Spleen (tissue), 7 donors: ENCODE results near the gene NF2.

Experiments used
- CTCF ChIP-seq, 11 experiments: fragments of 200-600 bp in 7 of 11; fragments of 450-650 bp in 4 of 11; sonication (generic) in 4 of 11; IDR thresholded peaks in 8 of 11; conservative IDR thresholded peaks in 3 of 11; 1 replicate in 7 of 11; 2 replicates in 4 of 11; pipeline versions ENCODE4 v1.4.0 to v1.8.0; 2016 to 2021; ENCODE audit warnings: antibody characterized with exemption in 11 of 11, inconsistent platforms in 4 of 11, mild to moderate bottlenecking in 1 of 11
- POLR2AphosphoS5 ChIP-seq, 3 donors: sonication (generic); formaldehyde crosslinking; IDR thresholded peaks; one replicate each; pipeline ENCODE4 v1.5.1; 2017; ENCODE audit warnings: antibody characterized with exemption in 3 of 3
- donor health status: DM: no; HTN: no; CAD: no; lungs with moderate emphysema.
- donor health status: DM: no; HTN: no; CAD: no.
- donor health status: DM: no; HTN: no; CAD: no.

- no peak for TF ChIP-seq CTCF (IDR thresholded peaks at IDR 0.05 in 8 of 11, conservative IDR thresholded peaks at IDR 0.05 in 3 of 11)
- TF ChIP-seq POLR2AphosphoS5 (IDR thresholded peaks at IDR 0.05) = no peak
Observed at GRCh38 chr22:29740216-29740615, 136.8 kb downstream of the NF2 start.
